HG03108 (cell line): ENCODE measurements around the gene MYORG.

Experiments
- ATAC-seq: cut with Tn5 transposase; IDR thresholded peaks from one replicate; pipeline ENCODE4 v1.9.1; 2021; ENCODE audit warnings: moderate library complexity; ENCODE audit not compliant: unreplicated experiment

MYORG gene

DNA sequence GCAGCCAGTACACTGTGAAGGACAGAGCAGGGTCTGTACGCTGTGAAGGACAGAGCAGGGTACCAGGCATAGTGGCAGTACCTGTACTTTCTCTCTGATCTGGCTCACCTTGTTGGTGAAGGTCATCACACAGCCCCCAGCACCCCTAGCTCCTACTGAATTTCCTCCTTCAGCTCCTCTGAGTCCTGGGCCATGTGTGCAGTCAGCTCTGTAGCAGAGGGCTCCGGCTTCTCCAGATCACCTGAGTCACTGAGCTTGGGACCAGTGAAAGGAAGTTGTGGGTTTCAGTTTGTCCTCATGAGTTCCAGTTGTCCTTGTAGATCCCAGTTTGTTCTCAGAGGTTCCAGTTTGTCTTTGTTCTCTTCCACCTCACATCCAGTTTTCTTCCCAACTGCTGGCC lies 41.8 kb downstream of the MYORG start:
- ATAC-seq = no peak

DNA sequence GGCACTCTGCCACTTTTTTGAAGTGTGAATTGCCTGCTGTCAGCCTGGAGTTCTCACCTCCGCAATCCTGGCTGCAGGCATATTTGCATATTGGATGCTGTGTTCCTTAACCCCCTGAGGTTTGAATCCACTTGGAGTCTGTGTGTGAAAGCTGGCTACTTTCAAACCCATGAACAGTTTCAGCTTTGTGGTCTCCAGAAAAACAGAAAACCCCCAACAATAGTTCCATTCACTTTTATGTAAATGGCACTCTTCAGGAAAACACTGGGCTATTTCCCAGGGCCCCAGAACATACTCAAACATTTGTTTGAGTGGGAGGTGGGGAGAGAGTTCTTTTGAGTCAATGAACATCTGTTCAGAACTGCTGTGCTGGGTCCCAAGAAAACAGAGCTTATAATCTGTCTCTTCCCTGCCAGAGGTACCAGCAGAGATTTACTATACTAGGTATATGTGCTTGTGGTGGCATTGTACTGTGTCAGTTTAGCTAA lies 42.3 kb downstream of the MYORG start:
- no peak for ATAC-seq

DNA sequence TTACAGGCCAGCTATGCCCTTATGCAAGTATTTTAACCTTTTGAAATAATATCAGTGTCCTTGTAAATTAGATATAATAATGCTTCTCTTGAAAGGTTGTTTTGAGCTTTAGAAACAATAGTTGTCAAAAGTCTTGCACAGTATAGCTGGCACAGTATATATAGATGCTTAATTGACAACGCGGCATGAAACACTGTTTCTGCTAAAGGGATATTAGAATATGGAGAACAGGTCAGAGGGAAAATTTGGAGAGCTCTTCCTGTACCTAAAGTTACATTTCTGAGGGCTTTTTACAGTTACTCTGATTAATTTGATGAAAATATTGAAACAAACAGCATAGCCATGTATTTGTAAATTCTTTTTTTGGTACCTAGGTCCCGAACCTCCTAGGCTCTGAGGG lies 42.9 kb downstream of the MYORG start:
- no peak for ATAC-seq

DNA sequence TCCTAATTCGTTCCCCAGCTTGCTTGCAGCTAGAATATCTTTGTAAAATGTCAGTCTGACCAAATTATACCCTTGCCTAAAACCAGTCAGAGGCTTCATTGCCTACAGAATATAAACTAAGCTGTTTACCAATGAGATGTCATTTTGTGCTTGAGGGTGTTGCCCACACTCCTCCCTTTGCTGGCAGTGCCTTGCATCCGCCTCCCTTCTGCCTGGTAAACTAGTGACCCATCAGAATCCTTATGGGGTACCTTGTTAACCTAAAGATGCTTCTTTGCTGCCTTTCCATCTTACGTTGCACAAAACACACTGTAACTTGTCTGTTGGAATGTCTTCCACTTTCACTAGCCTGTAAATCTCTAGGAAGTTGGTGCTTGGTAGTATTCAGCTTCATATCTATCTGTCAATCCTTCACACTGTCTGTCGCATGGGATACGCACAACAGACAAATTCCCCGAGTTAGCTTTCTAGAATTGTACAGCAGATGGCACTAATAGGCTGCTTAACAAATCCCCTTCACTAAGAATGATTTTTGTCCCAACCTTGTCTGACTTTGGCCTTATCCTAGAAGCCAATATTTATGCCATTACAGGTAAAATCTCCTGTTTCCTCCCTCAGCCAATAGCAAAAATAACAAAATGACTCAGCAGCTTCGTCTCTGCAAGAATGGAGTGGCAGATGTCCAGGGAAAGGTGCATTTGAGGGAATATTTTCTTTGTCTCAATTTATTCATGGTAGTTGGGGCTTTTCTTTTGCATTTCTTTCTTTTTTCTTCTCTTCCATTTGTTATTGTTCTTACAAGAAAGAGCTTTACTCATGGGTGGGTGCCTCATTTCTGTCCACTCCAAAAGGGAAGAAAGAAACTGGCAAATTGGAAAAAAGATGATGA lies 44.4 kb downstream of the MYORG start:
- no peak for ATAC-seq

DNA sequence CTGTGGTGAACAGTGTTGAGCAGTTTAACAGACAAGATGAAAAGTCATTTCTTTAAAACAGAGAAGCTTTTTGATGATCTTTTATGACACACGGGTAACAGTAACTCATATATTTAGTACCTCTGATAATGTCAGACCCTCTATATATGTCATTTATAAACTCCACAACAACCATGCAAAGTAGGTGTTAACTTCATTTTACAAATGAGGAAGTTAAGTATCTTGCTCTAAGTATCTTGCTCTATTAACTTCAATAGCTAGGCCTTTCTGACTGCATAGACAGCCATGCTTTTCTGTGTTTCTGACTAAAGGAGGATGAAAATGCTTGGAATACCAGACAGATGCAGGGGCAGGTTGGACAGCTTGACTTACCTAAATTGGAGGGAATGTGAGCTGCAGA lies 45.5 kb downstream of the MYORG start:
- ATAC-seq = no peak

GRCh38 chr9:34328987-34329832 lies 47.5 kb downstream of the MYORG start, which contains the start of the genes KIF24 and NUDT2:
Gene KIF24 (minus strand): TSS chr9:34329268. CDS start chr9:34311346, 17,922 bp downstream.
Gene NUDT2 (plus strand): TSS chr9:34329569. CDS start chr9:34339040, 9,471 bp downstream.
- peak; percentile 93 for ATAC-seq

GRCh38 chr9:34328500-34328986 lies 48.2 kb downstream of the MYORG start:
- no peak for ATAC-seq

DNA sequence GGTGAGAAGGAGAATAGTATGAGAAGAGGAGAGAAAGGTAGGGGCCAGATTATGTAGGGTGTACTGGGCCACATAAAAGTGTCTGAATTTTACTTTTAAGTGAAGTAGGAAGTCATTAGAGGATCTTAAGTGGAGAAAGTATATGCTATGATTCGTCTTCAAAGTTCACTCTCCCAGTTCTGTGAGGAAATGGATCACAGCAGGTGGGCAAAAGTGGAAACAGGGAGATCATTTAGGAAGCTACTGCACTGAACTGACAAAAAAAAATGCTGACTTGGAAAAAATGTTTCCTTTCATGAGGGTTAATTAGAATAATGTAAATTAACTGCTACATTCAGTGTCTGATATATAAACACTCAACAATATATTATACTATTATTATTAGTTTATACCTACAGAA lies 50.0 kb downstream of the MYORG start:
- no peak for ATAC-seq

- no peak for ATAC-seq
Measured at GRCh38 chr9:34322899-34323591, 53.7 kb downstream of the MYORG start.

DNA sequence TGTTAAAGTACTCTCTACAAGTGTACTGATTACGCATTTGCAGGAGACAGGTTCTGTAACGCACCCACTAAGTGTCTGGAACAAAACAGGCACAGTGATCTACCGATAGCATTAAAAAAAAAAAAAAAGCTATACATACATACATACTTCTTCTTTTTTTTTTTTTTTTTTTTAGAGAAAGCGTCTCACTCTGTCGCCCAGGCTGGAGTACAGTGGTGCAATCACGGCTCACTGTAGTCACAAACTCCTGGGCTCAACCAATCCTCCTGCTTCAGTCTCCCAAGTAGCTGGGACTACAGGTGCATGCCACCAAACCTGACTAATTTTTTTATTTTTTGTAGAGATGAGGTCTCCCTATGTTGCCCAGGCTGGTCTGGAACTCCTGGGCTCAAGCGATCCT lies 55.2 kb downstream of the MYORG start:
- no peak for ATAC-seq

GRCh38 chr9:34318163-34318790 lies 58.4 kb downstream of the MYORG start:
- ATAC-seq = no peak

DNA sequence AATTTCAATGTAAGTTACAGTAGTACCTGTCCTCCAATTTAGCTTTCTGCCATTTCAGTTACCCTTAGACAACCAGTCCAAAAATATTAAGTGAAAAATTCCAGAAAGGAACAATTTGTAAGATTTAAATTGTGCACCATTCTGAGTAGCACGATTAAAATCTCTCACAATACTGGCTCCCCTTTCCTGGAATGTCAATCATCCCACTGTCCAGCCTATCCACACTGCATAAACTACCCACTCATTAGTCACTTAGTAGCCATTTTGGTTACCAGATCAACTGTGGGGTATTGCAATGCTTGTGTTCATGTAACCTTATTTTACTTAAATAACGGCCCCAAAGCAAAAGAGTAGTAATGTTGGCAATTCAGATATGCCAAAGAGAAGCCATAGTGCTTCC lies 59.3 kb downstream of the MYORG start:
- no peak for ATAC-seq
